PC-3 (cell line): ENCODE results near the gene MAGED2.

Experiments
- CTCF ChIP-seq: fragments of 300-600 bp; sonication (generic); conservative IDR thresholded peaks from 2 replicates; pipeline ENCODE4 v1.5.1; 2017; ENCODE audit warnings: antibody characterized with exemption, low read depth, mild to moderate bottlenecking, low read length
- EZH2 ChIP-seq: fragments of 300-600 bp; sonication (generic); IDR thresholded peaks from one replicate; pipeline ENCODE4 v1.6.1; 2017; ENCODE audit warnings: antibody characterized with exemption, mild to moderate bottlenecking, low read length; ENCODE audit not compliant: unreplicated experiment
- EZH2phosphoT487 ChIP-seq: fragments of 300-600 bp; sonication (generic); IDR thresholded peaks from 2 replicates; pipeline ENCODE4 v1.6.1; 2018; ENCODE audit warnings: mild to moderate bottlenecking, antibody characterized with exemption, low read length, borderline replicate concordance

GRCh38 chrX:54794028-54794427, 13.5 kb upstream of the MAGED2 start:
- TF ChIP-seq CTCF (no peak), EZH2 (no peak), EZH2phosphoT487 (no peak)
